PC-9 (cell line): ENCODE data around the gene PITPNM3.

Experiments used
- EZH2 ChIP-seq: fragments of 200-600 bp; sonication (generic); IDR thresholded peaks from 2 replicates; pipeline ENCODE4 v1.8.0; 2017; ENCODE audit warnings: antibody characterized with exemption, low read depth
- TF ChIP-seq, protein P1 (sequence below): fragments of 200-600 bp; sonication (generic); conservative IDR thresholded peaks from 2 replicates; pipeline ENCODE4 v1.6.1; 2017; ENCODE audit warnings: mixed run types, antibody characterized with exemption, mild to moderate bottlenecking, moderate library complexity

DNA sequence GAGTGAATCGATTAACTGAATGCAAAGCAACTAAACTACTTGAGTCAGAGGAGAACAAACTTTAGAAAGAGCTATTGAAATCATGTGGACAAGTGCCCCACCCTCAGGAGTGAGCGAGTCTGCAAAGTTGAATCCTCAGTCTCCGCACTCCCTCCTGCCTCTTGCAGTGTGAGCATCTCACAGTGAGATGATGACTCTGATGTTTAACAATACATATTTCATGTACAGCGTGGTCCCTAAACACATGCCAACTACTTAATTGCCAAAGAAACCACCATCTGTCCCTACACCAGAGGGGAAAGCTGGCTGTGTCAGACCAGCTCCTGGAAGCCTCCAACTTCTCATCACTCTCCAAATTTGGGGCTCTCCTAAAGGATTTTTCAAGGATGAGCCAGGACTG is 80.9 kb downstream of the PITPNM3 start:
- TF ChIP-seq, protein P1, sequence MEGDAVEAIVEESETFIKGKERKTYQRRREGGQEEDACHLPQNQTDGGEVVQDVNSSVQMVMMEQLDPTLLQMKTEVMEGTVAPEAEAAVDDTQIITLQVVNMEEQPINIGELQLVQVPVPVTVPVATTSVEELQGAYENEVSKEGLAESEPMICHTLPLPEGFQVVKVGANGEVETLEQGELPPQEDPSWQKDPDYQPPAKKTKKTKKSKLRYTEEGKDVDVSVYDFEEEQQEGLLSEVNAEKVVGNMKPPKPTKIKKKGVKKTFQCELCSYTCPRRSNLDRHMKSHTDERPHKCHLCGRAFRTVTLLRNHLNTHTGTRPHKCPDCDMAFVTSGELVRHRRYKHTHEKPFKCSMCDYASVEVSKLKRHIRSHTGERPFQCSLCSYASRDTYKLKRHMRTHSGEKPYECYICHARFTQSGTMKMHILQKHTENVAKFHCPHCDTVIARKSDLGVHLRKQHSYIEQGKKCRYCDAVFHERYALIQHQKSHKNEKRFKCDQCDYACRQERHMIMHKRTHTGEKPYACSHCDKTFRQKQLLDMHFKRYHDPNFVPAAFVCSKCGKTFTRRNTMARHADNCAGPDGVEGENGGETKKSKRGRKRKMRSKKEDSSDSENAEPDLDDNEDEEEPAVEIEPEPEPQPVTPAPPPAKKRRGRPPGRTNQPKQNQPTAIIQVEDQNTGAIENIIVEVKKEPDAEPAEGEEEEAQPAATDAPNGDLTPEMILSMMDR: no peak
- TF ChIP-seq EZH2: no peak
